A673 (cell line): ENCODE results near the gene MYL3.

ENCODE experiments used
- EZH2 ChIP-seq: fragments of 200-600 bp; sonication (generic); IDR thresholded peaks from 2 replicates; pipeline ENCODE4 v1.6.1; 2017; ENCODE audit warnings: borderline replicate concordance, low read depth, mild to moderate bottlenecking, mixed read lengths, antibody characterized with exemption, low read length; ENCODE audit not compliant: poor library complexity, severe bottlenecking
- TF ChIP-seq, protein P1 (sequence below): fragments of 300-800, 200-600 bp; sonication (generic); conservative IDR thresholded peaks from 2 replicates; pipeline ENCODE4 v1.5.1; 2017; ENCODE audit warnings: low read depth, mild to moderate bottlenecking, antibody characterized with exemption, low read length, moderate library complexity, mixed read lengths

DNA sequence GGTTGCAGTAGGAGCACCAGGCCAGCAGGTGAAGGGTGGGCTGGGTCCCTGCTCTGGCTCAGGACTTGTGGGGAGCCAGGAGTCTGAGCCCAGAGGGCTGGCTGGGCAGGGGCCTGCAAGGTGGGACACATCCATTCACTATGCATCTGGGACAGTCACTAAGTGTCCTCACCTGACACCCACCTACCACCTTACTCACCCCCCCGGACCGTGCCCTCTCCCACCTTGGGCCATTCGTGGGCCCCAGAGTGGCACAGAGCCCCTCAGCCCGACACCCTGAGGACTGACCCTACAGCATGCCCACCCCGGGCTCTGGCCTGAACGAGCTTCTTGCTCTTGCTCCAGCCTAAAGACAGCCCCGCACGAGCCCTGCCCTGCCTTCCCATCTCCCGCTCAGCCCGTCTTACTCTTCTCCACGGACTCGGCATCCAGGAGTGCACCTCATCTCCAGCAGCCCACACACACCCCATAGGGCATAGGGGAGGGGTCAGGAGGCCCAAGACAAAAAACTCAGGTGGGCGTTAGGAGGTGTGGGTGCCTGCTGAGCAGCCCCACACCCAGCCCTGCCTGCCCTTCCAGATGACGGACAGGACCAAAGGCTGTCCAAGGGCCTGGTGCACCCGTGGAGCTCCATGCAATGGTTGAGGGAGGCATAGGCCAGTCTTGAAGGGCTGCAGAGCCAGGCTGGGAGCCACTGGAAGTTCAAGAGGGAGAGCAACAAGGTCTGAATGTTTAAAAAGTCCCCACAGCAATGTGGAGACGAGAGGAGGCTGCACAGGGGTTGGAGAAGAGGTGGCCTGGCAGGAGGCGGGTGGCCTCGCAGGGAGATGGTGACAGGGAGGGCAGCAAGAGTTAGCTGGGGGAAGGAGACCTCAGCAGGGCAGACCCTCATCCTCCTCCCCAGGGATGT is 41.3 kb upstream of the MYL3 start:
- TF ChIP-seq, protein P1, sequence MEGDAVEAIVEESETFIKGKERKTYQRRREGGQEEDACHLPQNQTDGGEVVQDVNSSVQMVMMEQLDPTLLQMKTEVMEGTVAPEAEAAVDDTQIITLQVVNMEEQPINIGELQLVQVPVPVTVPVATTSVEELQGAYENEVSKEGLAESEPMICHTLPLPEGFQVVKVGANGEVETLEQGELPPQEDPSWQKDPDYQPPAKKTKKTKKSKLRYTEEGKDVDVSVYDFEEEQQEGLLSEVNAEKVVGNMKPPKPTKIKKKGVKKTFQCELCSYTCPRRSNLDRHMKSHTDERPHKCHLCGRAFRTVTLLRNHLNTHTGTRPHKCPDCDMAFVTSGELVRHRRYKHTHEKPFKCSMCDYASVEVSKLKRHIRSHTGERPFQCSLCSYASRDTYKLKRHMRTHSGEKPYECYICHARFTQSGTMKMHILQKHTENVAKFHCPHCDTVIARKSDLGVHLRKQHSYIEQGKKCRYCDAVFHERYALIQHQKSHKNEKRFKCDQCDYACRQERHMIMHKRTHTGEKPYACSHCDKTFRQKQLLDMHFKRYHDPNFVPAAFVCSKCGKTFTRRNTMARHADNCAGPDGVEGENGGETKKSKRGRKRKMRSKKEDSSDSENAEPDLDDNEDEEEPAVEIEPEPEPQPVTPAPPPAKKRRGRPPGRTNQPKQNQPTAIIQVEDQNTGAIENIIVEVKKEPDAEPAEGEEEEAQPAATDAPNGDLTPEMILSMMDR = no peak
- TF ChIP-seq EZH2 = no peak
